ENCODE results near the gene UVSSA.

The UVSSA gene, protein sequence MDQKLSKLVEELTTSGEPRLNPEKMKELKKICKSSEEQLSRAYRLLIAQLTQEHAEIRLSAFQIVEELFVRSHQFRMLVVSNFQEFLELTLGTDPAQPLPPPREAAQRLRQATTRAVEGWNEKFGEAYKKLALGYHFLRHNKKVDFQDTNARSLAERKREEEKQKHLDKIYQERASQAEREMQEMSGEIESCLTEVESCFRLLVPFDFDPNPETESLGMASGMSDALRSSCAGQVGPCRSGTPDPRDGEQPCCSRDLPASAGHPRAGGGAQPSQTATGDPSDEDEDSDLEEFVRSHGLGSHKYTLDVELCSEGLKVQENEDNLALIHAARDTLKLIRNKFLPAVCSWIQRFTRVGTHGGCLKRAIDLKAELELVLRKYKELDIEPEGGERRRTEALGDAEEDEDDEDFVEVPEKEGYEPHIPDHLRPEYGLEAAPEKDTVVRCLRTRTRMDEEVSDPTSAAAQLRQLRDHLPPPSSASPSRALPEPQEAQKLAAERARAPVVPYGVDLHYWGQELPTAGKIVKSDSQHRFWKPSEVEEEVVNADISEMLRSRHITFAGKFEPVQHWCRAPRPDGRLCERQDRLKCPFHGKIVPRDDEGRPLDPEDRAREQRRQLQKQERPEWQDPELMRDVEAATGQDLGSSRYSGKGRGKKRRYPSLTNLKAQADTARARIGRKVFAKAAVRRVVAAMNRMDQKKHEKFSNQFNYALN

GRCh38 chr4:1346781-1347409 is at the start of gene UVSSA:
UVSSA (plus strand) TSS chr4:1347208; CDS start chr4:1348092, 884 bp downstream.
- peak; percentile 100 for DNase-seq (ENCODE audit: low read depth in 2 of 2, low spot score in 1 of 2)

GRCh38 chr4:1297456-1298325 is 49.3 kb upstream of the UVSSA start:
- DNase-seq (ENCODE audit: low read depth in 2 of 2, low spot score in 1 of 2) = no peak

DNA sequence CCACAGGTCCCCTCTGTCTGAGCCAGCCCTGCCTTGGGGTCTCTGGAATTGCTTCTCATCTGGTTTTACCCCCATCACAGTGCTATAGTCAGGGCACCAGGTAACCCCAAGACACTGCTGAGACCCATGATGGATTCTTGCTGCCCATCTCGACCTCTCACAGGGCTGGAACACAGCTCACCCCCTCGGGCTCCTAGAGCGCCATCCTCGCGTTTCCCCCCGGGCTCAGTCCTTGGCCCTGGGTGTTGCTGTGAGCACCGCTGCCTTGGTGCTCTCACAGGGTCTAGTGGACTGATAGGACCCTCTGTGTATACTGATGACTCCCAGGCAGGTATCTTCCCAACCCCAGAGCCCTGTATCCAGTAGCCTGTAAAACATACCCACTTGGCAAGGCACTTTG is 48.5 kb upstream of the UVSSA start:
- no peak for DNase-seq (ENCODE audit: low read depth in 2 of 2, low spot score in 1 of 2)

DNA sequence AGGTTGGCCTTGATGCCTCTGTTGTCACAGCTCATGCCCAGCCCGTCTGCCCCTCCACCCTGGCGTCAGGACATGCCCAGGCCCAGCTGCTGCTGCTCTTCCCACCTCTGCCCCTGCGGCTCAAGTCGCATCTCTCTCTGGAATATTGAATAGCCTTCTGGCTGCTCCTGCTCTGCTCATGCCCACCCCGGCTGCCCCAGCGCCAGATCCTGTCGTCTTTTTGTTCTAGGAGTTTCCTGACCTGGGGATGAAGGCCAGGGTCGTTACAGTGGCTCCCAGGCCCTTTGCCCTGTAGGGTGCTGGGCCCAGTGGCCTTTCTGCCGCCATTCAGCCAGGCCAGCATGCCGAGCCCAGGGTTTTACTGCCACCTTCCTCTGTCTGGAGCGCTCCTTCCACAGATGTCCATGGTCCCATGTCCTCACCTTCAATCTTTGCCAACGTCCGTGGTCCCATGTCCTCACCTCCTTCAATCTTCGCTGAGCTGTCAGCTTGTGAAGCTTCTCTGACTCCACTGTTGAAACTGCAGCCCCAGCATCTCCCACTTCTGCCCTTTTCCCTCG is 47.6 kb upstream of the UVSSA start:
- DNase-seq (ENCODE audit: low read depth in 2 of 2, low spot score in 1 of 2) = no peak

DNA sequence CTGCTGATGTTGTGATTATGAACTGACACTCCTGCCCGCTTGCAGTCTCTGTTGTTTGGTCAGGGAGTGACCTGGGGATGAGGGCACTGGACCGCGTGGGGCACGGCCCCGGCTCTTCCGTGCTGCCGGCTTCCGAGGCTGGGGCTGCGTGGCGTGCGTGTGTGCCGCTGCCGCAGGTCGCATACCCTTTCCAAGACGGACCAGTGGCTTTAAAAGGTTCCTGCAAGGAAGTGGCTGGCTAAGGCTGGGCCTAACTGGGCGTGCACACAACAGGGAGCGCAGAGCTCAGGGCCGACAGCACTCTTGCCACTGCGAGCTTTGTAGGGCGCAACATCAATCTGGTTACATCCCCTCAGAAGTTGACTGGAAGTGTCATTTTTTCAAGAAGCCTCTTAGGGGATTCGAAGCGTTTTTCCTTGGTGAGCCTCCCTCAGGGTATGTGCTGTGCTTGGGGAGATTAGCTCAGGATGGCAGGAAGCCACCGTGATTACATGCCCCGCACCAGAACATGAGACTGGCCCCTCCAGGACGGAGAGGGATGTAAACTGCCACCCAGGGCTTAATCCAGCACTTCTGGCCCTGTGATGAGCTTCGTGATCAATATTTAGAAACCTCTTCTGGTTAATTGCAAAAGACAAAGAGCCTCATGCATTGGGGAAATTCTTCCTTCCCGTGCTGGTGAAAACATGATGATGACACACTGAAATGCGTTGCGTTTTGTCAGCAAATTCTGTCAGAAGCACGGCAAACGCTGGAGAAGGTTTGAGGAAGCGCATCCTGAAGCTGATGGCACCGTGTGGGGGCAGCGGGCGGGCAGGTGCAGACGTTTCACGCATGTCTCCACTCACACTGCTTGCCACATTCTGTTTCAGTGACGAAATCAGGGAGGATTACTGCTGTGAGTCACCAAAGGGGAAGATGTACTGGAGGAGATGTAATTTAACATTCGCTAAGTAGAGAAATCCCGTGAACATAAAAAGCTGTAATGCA is 46.2 kb upstream of the UVSSA start:
- DNase-seq (ENCODE audit: low read depth in 2 of 2, low spot score in 1 of 2) = no peak

DNA sequence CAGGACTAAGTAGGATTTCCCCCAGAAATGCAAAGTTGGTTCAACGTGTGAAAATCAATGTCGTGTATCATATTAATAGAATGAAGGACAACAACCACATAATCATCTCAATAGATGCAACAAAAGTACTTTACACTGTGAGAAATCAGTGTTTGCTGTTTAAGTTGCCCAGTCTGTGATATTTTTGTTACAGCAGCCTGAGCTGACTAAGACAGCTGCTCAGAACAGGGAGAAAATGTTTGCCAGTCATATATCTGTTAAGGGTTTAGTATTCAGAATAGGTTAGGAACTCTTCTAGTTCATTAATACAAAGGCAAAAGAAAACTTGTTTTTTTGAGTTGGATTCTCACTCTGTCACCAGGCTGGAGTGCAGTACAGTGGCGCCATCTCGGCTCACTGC is 44.8 kb upstream of the UVSSA start:
- DNase-seq (ENCODE audit: low read depth in 2 of 2, low spot score in 1 of 2) = no peak

GRCh38 chr4:1305261-1305711 is 41.7 kb upstream of the UVSSA start:
- DNase-seq (ENCODE audit: low read depth in 2 of 2, low spot score in 1 of 2) = no peak

GRCh38 chr4:1305781-1306455 is 41.1 kb upstream of the UVSSA start:
- DNase-seq (ENCODE audit: low read depth in 2 of 2, low spot score in 1 of 2) = no peak

DNA sequence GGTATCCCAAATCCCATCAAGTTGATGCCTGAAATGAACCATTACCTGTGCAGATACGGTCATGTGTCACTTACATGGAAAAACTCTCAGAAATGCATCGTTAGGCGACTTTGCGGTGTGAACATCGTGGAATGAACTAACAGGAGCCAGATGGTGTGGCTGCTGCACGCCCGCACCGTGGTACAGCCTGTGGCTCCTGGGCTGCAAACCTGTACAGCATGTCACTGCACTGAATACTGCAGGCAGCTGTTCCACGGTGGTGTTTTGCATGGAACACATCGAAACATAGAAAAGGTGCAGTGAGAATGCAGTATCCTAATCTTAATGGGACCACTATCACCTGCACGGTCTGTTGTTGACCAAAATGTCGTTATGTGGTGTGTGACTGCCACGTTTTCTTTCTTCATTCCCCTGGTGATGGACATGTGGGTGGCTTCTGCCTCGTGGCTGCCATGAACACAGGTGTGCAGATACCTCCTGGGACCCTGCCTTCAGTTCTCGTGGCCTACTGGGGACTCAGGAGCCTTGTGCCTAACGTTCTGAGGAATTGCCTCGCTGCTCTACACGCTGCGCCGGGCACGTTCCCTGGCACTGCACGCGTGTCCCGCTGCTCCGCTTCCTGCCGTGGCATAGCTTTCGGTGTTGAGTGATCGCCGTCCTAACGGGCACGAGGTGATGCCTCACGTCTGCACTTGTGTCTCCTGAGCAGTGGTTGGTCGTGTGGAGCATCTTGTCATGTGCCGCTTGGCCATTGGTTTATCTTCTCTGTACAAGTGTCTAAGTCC is 38.9 kb upstream of the UVSSA start:
- no peak for DNase-seq (ENCODE audit: low read depth in 2 of 2, low spot score in 1 of 2)

GRCh38 chr4:1309261-1310010 is 37.6 kb upstream of the UVSSA start:
- DNase-seq (ENCODE audit: low read depth in 2 of 2, low spot score in 1 of 2) = peak; percentile 23 to 27

GRCh38 chr4:1310031-1310795 is 36.8 kb upstream of the UVSSA start:
- DNase-seq (ENCODE audit: low read depth in 2 of 2, low spot score in 1 of 2) = no peak

GRCh38 chr4:1310796-1311631 is 36.0 kb upstream of the UVSSA start:
- no peak for DNase-seq (ENCODE audit: low read depth in 2 of 2, low spot score in 1 of 2)

GRCh38 chr4:1312821-1313640 is 34.0 kb upstream of the UVSSA start:
- DNase-seq (ENCODE audit: low read depth in 2 of 2, low spot score in 1 of 2) = no peak

- no peak for DNase-seq (ENCODE audit: low read depth in 2 of 2, low spot score in 1 of 2)
These were observed 31.7 kb upstream of the UVSSA start for GRCh38 chr4:1315306-1315705.
